ENCODE measurements around the gene ALOX5. TPM values are rescaled to one million over a fixed set of nuclear protein-coding genes. Genes with fewer than 3 reads are reported as not detected.

The ALOX5 gene
- total RNA-seq, 6 donors from 2014 or later: 113 to 686 (median 280) TPM

DNA sequence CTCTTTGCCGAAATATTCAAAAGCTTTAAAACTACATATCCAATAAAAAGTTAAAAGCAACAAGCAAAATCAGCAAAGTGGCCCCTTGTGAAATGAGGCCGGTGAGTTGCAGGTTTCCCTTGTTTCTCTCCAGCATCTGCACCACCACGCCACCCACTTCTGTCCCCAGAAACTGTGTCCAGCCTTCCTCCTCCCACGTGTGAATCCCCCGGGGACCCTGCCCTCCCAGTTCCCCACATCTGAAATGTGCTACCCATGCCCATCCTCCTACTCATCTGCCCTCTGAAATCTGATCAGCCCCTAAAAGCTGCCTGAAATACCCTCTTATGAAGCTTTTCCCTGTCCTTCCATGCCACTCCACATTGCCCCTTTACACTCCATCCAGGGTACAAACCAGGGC lies 3.8 kb downstream of the ALOX5 start:
- H3K27me3 ChIP-seq: peaks cover 0 to 7% (median 3%) of the 10 kb centered on the region in 4 donors
- 64 to 69% methylated on average over 5 of the region's 5 CpGs for WGBS, 2 donors
- H3K27ac ChIP-seq: peak overlapping the region in 3 of 4 donors; percentile 27 to 90 (median 87)
- H3K36me3 ChIP-seq: peaks cover 0 to under 1% (median 0%) of the 10 kb centered on the region in 4 donors
- no peaks in the 10 kb centered on the region for H3K9me3 ChIP-seq
- DNase-seq (no peak), ATAC-seq (ENCODE audit: low FRiP score in 2 of 2) (no peak)
- TF ChIP-seq POLR2AphosphoS5 (IDR thresholded peaks at IDR 0.05): no peak
- TF ChIP-seq POLR2A (IDR thresholded peaks at IDR 0.05): no peak
- TF ChIP-seq, protein P1, sequence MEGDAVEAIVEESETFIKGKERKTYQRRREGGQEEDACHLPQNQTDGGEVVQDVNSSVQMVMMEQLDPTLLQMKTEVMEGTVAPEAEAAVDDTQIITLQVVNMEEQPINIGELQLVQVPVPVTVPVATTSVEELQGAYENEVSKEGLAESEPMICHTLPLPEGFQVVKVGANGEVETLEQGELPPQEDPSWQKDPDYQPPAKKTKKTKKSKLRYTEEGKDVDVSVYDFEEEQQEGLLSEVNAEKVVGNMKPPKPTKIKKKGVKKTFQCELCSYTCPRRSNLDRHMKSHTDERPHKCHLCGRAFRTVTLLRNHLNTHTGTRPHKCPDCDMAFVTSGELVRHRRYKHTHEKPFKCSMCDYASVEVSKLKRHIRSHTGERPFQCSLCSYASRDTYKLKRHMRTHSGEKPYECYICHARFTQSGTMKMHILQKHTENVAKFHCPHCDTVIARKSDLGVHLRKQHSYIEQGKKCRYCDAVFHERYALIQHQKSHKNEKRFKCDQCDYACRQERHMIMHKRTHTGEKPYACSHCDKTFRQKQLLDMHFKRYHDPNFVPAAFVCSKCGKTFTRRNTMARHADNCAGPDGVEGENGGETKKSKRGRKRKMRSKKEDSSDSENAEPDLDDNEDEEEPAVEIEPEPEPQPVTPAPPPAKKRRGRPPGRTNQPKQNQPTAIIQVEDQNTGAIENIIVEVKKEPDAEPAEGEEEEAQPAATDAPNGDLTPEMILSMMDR (IDR thresholded peaks at IDR 0.05): no peak
- TF ChIP-seq EP300 (IDR thresholded peaks at IDR 0.05): no peak
- H3K4me1 ChIP-seq: peaks cover 12 to 32% (median 22%) of the 10 kb centered on the region in 4 donors
- H3K4me3 ChIP-seq: no peak overlapping the region

DNA sequence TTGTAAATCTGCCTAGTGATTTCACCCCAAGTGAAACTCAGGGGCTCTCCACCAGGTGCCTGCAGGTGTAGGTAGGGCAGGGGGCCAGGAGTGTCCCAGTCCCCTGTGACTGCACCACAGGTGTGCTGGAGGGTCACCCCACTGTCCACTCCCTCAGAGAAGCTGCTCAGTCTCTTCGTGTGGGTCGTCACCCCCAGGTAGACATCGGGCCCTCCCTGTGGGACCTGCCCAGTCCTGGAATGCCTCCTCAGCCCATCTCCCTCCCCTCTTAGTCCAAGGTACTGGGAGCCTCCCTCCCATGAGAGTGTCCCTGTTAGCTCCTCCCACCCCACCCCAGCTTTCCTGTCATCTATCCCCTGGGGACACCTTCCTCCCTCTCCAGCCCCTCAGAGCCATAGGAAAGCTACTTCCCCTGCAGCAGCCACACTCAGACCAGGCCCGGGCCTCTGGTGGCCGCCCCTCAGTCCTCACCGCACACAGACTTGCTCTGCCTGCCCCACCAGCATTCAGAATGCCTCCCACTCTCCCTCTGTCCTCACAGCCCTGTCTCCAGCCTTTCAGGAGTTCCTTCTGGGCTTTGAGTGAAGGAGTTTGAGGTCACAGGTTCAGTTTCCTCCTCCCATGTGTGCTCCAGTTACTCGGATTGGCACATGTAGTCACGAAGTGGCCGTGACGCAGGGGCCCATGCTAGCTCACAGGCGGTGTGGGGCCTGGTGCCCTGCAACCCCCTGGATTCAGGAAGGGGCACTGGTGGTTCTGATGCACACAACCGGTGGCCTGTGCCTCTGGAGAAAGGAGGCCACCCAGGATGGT lies 5.1 kb downstream of the ALOX5 start:
- DNase-seq (peak; percentile 64 to 81), ATAC-seq (ENCODE audit: low FRiP score in 2 of 2) (peak; percentile 25 to 45)
- H3K4me1 ChIP-seq: peaks cover 5 to 20% (median 11%) of the 10 kb centered on the region in 4 donors
- peak in 1 of 4 donors; percentile 69 for TF ChIP-seq POLR2A (IDR thresholded peaks at IDR 0.05)
- TF ChIP-seq, protein P1 (IDR thresholded peaks at IDR 0.05): no peak
- TF ChIP-seq EP300 (IDR thresholded peaks at IDR 0.05): peak in 2 of 4 donors; percentile 8 to 57
- peak; percentile 48 to 53 for TF ChIP-seq POLR2AphosphoS5 (IDR thresholded peaks at IDR 0.05)
- H3K27ac ChIP-seq: peak overlapping the region; percentile 52 to 90 (median 78)
- H3K4me3 ChIP-seq: no peak overlapping the region
- peaks cover 0 to 7% (median 3%) of the 10 kb centered on the region in 4 donors for H3K27me3 ChIP-seq
- 75 to 78% methylated on average over 11 to 12 of the region's 12 CpGs for WGBS, 2 donors
- no peaks in the 10 kb centered on the region for H3K9me3 ChIP-seq
- H3K36me3 ChIP-seq: peaks cover 0 to 2% (median 0%) of the 10 kb centered on the region in 4 donors

DNA sequence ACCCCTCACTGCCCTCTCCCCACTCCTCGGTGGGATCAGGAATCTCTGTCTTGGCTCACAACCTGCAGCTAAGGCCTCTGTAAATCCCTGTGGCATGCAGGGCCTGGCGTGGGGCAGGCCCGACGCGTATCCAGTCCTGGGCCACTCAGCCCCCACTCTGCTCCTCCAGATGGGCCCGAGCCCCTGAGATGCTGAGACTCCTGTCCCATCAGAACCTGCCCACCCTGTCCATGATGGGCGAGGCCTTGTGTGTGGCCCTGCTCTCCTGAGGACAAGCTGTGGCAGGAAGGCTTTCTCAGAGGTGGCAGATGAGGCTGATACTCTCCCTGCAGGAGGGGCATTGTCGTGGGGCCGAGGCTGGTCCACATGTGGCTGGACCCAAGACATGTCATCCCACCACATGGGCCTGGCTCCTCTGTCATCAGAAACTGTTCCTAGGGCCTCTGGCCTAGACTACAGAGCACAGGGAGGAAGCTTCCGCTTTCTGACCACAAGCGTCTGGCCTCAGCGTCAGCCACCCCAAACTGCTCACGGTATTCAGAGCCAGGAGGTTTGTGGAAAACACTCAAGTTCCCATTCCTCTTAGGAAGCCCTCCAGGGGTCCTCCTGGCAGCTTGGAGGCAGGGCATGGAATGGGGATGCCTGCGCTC lies 6.0 kb downstream of the ALOX5 start:
- Histone ChIP-seq H3K4me3 (no peak overlapping the region), H3K36me3 (peaks cover 0 to 2% (median 0%) of the 10 kb centered on the region in 4 donors), H3K27me3 (no peaks in the 10 kb centered on the region), H3K27ac (peak overlapping the region; percentile 53 to 90 (median 78)), H3K9me3 (no peaks in the 10 kb centered on the region), H3K4me1 (peaks cover 0 to 14% (median 7%) of the 10 kb centered on the region in 4 donors)
- peak; percentile 56 to 83 for DNase-seq
- WGBS, 2 donors: 81 to 93% methylated on average over 11 to 14 of the region's 14 CpGs
- peak; percentile 39 to 56 for TF ChIP-seq POLR2AphosphoS5 (IDR thresholded peaks at IDR 0.05)
- TF ChIP-seq, protein P1 (IDR thresholded peaks at IDR 0.05): no peak
- ATAC-seq (ENCODE audit: low FRiP score in 2 of 2): peak; percentile 78 to 82

DNA sequence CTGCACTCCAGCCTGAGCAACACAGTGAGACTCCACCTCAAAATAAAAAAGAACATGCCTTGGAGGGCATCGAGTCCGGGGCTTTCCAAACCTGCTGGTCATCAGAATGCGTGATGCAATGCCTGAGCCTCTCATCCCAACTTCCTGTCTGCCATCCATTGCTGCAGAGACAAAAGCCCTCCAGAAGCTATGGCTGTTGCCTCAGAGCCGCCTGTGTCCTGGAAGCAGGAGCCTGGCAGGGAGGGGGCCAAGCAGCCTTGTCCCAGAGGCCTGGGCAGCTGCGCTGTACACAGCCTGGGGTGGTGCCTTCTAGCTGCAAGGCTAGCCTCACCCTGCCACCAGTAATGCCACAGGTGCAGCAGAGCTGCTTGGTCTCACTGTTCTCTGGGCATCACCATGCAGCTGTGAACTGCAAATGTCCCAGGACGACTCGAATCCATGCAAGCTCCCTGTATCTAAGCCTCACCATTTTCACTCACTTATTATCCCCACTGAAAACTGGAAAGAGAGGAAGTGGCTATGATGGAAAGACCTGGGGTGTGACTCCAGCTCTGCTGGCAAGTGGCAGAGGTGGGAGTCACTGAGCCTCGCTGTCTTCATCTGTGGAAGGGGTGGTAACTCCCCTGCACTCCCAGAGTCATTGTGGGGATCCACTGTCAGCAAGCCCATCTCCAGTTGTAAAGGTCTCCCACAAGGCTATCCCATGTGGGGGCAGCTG lies 7.0 kb downstream of the ALOX5 start:
- peaks cover 0 to 14% (median 7%) of the 10 kb centered on the region in 4 donors for H3K4me1 ChIP-seq
- peak; percentile 46 to 72 for DNase-seq
- no peak overlapping the region for H3K4me3 ChIP-seq
- peaks cover 0 to 2% (median 0%) of the 10 kb centered on the region in 4 donors for H3K36me3 ChIP-seq
- WGBS, 2 donors: 62 to 88% methylated on average over 5 to 8 of the region's 8 CpGs
- peak in 1 of 2 donors; percentile 52 for ATAC-seq (ENCODE audit: low FRiP score in 2 of 2)
- peak overlapping the region; percentile 53 to 90 (median 74) for H3K27ac ChIP-seq
- TF ChIP-seq POLR2AphosphoS5 (IDR thresholded peaks at IDR 0.05) (peak; percentile 25 to 26), POLR2A (IDR thresholded peaks at IDR 0.05) (peak in 1 of 4 donors; percentile 38), EP300 (IDR thresholded peaks at IDR 0.05) (peak in 1 of 4 donors; percentile 6)
- TF ChIP-seq, protein P1 (IDR thresholded peaks at IDR 0.05): no peak
- no peaks in the 10 kb centered on the region for H3K27me3 ChIP-seq
- no peaks in the 10 kb centered on the region for H3K9me3 ChIP-seq

Measured in upper lobe of left lung (tissue), 6 donors.